SK-N-MC (cell line): ENCODE data around the gene AGRN.

Experiments
- EZH2 ChIP-seq: fragments of 200-600 bp; sonication (generic); IDR thresholded peaks from one replicate; pipeline ENCODE4 v1.6.1; 2017; ENCODE audit warnings: antibody characterized with exemption
- POLR2AphosphoS5 ChIP-seq: IDR thresholded peaks from 2 replicates; pipeline ENCODE4 v1.6.1; 2012; ENCODE audit warnings: mild to moderate bottlenecking, low read depth, low read length, borderline replicate concordance

GRCh38 chr1:1020415-1021009 is 592 bp downstream of the AGRN start:
- TF ChIP-seq EZH2 = no peak
- TF ChIP-seq POLR2AphosphoS5 = no peak
